GM10847 (cell line): Measurements from ENCODE around the gene TMEM181.

Experiments
- POLR2A ChIP-seq: IDR thresholded peaks from 2 replicates; pipeline ENCODE4 v1.6.1; 2011; ENCODE audit not compliant: insufficient read length; ENCODE audit errors: extremely low read depth

The TMEM181 gene

GRCh38 chr6:158603261-158604047 is 43.6 kb downstream of the TMEM181 start:
- TF ChIP-seq POLR2A, result no peak

DNA sequence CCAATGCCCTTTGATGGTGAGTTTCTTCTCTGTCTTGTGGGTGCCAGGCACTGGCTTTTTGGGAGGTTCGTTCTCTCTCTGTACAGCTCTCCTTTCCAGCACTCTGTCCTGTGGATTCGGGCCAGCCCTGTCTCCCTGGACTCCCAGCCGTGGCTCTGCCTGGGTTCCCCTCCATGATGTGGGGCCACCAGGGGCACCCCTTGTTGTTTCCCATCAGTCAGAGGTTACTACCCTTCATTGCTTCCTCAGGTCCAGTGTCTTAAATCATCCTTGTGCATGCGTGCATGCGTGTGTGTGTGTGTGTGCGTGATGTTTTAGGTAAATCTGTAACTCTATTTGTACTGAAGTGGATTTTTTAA is 44.1 kb downstream of the TMEM181 start:
- no peak for TF ChIP-seq POLR2A

- no peak for TF ChIP-seq POLR2A
Measured at GRCh38 chr6:158605266-158605878, 45.5 kb downstream of the TMEM181 start.

- no peak for TF ChIP-seq POLR2A
Measured at GRCh38 chr6:158606935-158607334, 47.0 kb downstream of the TMEM181 start.

GRCh38 chr6:158607411-158608170 is 47.7 kb downstream of the TMEM181 start:
- no peak for TF ChIP-seq POLR2A

- TF ChIP-seq POLR2A, result no peak
Measured at GRCh38 chr6:158608221-158608620, 48.3 kb downstream of the TMEM181 start.

DNA sequence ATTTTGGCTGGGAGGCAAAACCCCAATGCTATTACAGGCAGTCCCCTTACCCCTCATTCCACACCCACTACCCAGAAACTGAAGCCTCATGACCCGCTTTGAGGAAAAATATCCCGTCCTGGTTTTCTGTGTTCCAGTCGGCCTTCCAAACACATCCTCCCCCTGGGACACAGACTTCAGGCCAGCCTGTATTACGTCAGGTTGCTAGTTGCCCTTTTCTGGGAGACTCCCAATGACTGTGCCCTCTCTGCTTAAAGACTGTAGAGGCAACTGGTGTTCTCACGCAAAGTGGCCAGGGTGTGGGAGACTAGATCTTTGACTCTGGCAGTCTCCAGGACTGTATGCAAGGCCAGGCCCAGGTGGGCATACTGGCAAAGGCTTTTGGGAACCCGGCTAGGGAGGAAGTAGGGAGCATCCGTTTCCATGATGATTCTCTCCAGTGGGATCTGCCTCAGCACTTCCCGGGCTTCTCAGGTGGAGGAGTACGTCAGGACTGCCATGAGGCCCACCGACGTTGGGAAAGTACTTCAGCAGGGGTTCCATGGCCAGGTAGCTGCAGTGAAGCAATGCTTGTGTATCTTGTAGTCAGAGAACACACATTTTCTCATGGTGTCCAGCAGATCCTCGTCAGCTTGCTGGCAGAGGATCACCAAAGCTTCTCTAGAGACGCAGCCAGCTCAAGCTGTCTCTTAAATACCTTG is 49.7 kb downstream of the TMEM181 start:
- no peak for TF ChIP-seq POLR2A

DNA sequence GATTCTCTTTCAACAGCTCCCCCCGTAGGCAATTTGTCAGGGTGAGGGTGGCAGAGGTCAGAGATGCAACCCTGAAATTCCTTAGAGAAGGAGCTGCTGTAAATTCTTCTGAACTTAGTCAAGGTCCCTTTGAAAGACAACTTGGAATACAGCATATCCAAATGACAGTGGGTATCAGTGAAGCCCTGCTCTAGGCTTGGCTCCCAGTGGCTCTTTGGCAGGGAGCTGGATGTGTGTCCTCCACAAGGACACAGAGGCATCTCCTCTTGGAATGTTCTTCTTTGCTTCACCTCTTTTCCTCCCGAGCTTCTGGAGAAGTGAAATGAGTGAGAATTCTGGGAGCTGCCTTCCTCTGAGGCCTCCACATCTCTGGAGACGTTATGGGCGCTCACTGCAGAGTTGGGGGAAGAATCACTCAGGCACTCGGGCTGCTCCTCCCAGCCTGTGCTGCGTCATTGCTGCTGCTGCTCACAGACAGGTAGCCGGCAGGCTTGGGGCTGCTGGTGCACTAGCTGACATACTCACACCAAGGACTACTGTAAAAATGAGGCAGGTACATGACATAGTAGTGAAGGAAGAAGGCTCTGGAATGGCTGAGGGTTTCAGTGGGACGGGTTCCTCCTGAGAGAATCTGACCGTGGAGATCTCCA is 50.6 kb downstream of the TMEM181 start:
- no peak for TF ChIP-seq POLR2A

GRCh38 chr6:158611039-158611438 is 51.1 kb downstream of the TMEM181 start:
- no peak for TF ChIP-seq POLR2A

DNA sequence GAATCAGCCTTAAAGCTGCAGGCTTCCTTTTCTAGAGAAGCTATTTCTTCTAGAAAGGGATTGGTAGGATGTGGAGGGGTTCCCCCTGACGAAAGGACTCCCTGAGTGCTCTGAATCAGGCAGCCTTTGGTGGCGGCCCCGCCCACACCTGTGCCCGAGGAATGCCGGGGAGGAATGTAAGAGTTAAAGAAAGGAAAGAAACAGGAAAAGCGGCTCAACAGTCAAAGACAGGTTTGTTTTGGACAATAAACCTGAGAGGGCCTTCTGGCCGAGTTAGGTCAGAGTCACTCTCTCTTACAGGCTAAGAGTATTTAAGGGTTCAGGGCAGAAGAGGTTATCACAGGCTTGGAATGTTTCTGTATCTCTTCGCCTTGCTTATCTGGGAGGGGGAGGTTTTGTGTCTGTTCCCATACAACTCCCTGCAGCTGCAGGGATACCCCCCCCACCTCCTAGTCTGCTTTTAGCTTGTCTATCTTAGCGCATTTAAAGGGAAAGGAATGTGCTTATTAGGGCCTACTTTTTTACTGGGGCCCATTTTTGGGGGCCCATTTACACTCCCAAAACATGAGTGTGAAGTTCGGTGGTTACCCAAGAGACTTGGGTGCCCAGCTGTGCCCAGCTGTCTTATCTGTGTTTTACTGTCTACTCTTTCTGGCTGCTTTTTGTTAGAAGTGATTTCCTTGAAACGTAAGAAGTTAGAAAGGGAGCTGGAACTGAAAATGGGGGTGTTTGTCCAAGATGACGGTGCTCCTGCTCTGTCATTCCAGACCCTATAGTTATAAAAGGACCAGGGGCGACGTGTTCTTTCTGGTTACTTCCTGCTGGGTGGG is 51.9 kb downstream of the TMEM181 start:
- no peak for TF ChIP-seq POLR2A

GRCh38 chr6:158619922-158620801 is 60.3 kb downstream of the TMEM181 start:
- TF ChIP-seq POLR2A, result no peak

DNA sequence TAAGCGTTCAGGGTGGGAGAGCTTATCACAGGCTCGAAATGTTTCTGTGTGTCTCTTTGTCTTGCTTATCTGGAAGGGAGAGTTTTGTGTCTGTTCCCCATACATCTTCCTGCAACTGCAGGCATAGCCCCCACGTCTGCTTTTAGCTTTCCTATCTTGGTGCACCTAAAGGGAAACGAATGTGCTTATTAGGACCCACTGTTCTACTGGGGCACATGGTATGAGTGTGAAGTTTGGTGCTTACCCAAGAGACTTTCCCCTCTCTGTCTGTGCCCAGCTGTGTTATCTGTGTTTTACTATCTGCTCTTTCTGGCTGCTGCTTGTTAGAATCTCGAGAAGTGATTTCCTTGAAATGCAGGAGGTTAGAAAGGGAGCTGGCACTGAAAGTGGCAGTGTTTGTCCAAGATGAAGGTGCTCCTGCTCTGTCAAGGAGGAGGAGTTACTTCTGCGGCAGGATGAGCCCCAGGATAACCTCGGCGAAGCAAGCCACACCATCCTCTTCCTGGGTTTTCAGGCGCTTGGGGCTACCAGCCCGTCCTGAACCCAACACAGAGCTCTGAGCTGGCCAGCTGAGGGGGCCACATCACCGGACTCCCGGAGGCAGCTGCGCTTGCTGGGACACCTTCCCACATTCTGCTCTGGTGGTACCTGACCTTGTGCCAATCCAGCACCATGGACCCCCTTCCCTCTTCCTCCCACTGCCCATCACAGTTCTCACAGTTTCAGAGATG is 61.2 kb downstream of the TMEM181 start:
- TF ChIP-seq POLR2A, result no peak
